Measurements from ENCODE around the gene SLC2A10. TPM values are rescaled to one million over a fixed set of nuclear protein-coding genes. Genes with fewer than 3 reads are reported as not detected.

The SLC2A10 gene
- total RNA-seq, 1 experiment from 2014 or later, result 33.6 TPM

DNA sequence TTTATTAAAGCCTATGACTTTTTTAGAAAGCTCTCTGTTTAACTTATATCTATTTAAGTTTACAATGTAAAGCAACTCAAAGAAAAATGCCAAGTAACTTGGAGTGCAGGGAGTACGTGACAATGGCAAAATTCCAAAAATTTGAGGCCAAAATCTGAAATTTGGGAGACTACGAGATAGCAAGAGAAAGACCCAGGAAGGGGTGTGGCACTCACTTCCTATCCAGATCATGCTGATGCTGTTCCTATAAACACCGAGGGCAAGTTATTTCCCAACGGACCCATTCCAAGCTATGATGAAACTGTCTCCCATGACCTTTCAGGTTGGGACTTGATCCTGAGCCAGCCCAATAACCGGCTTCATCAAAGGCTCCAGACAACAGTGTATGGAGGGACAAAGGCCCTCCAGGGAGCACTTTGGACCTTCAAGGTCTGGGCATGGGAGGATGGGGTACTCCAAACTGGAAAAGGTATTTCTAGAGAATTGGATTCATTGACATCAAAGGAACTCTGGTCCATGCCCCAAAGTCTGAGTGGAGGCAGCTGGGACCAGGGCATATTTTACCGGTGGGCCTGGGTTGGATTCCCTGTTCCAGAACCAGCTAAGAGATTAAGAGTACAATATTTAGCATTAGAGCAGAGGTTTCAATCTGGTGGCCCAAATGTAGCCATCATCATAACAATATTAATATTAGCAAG, 42.5 kb upstream of the SLC2A10 start:
- no peaks in the 10 kb centered on the region for H3K79me2 ChIP-seq (ENCODE audit: low read depth)
- no peaks in the 10 kb centered on the region for H3K27me3 ChIP-seq (ENCODE audit: insufficient read depth, low read depth)
- no peak overlapping the region for H2AFZ ChIP-seq
- no peak overlapping the region for H3K4me2 ChIP-seq
- DNase-seq, result no peak
- H3K36me3 ChIP-seq (ENCODE audit: low read depth), result no peaks in the 10 kb centered on the region
- no TSS peak for BruUV-seq (replicated peaks)
- no peaks in the 10 kb centered on the region for H4K20me1 ChIP-seq (ENCODE audit: insufficient read depth)
- no peaks in the 10 kb centered on the region for H3F3A ChIP-seq (ENCODE audit: insufficient read depth, low read depth)
- no peak overlapping the region for H3K27ac ChIP-seq
- ChIA-PET CTCF (interaction anchor here (0.7 kb wide), 1 partner anchor 20 kb away, joined by 3 read pairs; no protein-coding TSS in a partner anchor), POLR2A (ENCODE audit: unreplicated experiment) (no interaction called here)
- no peaks in the 10 kb centered on the region for H3K9me2 ChIP-seq (ENCODE audit: insufficient read depth)
- TF ChIP-seq EZH2 (IDR thresholded peaks at IDR 0.05; ENCODE audit: low read depth), result no peak
- TF ChIP-seq CTCF (conservative IDR thresholded peaks at IDR 0.05), result no peak
- intact Hi-C loops (cut with micrococcal nuclease; ENCODE audit: unreplicated experiment), result no loop called here
- H3K4me1 ChIP-seq (replicated peaks; ENCODE audit: insufficient read depth), result no peaks in the 10 kb centered on the region
- no peak overlapping the region for H3K4me3 ChIP-seq
- no peaks in the 10 kb centered on the region for H3K9me3 ChIP-seq (ENCODE audit: insufficient read depth, low read depth)

DNA sequence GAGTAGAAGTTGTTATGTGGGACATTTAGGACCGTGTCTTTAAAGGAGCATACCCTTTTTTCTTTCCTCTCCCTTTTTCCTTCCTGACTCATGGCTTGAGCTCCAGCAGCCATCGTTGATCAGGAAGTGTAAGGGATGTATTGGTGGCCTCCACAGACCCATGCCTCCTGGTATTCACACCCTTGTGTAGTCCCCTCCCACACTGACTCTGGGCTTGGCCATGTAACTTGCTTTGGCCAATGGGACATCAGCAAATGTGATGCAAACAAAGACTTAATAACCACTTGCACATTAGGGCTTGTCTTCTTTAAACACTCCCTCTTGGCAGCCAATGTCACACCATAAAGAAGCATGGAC, 39.2 kb upstream of the SLC2A10 start:
- H3K9me3 ChIP-seq (ENCODE audit: insufficient read depth, low read depth), result no peaks in the 10 kb centered on the region
- 0 out of 2 replicates have a peak, but pooled peaks cover 5% of the 10 kb centered on the region for H4K20me1 ChIP-seq (ENCODE audit: insufficient read depth)
- no peak overlapping the region for H3K4me2 ChIP-seq
- TF ChIP-seq CTCF (conservative IDR thresholded peaks at IDR 0.05) (no peak), EZH2 (IDR thresholded peaks at IDR 0.05; ENCODE audit: low read depth) (no peak)
- no peaks in the 10 kb centered on the region for H3K79me2 ChIP-seq (ENCODE audit: low read depth)
- H3K27me3 ChIP-seq (ENCODE audit: insufficient read depth, low read depth), result no peaks in the 10 kb centered on the region
- no peaks in the 10 kb centered on the region for H3K9me2 ChIP-seq (ENCODE audit: insufficient read depth)
- H3K4me3 ChIP-seq, result no peak overlapping the region
- ChIA-PET CTCF (no interaction called here), POLR2A (ENCODE audit: unreplicated experiment) (no interaction called here)
- H2AFZ ChIP-seq, result no peak overlapping the region
- no peaks in the 10 kb centered on the region for H3K36me3 ChIP-seq (ENCODE audit: low read depth)
- DNase-seq, result no peak
- no peaks in the 10 kb centered on the region for H3F3A ChIP-seq (ENCODE audit: insufficient read depth, low read depth)
- intact Hi-C loops (cut with micrococcal nuclease; ENCODE audit: unreplicated experiment), result no loop called here
- H3K4me1 ChIP-seq (replicated peaks; ENCODE audit: insufficient read depth), result no peaks in the 10 kb centered on the region
- BruUV-seq (replicated peaks), result no TSS peak
- H3K27ac ChIP-seq, result no peak overlapping the region

- Histone ChIP-seq H3K4me2 (no peak overlapping the region), H2AFZ (no peak overlapping the region), H3K9me3 (ENCODE audit: insufficient read depth, low read depth) (no peaks in the 10 kb centered on the region), H3K36me3 (ENCODE audit: low read depth) (no peaks in the 10 kb centered on the region), H3K79me2 (ENCODE audit: low read depth) (no peaks in the 10 kb centered on the region), H3K4me3 (no peak overlapping the region), H3K4me1 (replicated peaks; ENCODE audit: insufficient read depth) (no peaks in the 10 kb centered on the region), H3K9me2 (ENCODE audit: insufficient read depth) (no peaks in the 10 kb centered on the region), H3K27me3 (ENCODE audit: insufficient read depth, low read depth) (no peaks in the 10 kb centered on the region), H4K20me1 (ENCODE audit: insufficient read depth) (0 out of 2 replicates have a peak, but pooled peaks cover 5% of the 10 kb centered on the region), H3F3A (ENCODE audit: insufficient read depth, low read depth) (no peaks in the 10 kb centered on the region), H3K27ac (no peak overlapping the region)
- TF ChIP-seq CTCF (conservative IDR thresholded peaks at IDR 0.05) (no peak), EZH2 (IDR thresholded peaks at IDR 0.05; ENCODE audit: low read depth) (no peak)
- no peak for DNase-seq
- ChIA-PET CTCF (no interaction called here), POLR2A (ENCODE audit: unreplicated experiment) (no interaction called here)
- intact Hi-C loops (cut with micrococcal nuclease; ENCODE audit: unreplicated experiment), result no loop called here
- no TSS peak for BruUV-seq (replicated peaks)
These were observed 38.6 kb upstream of the SLC2A10 start for GRCh38 chr20:46670585-46671584.

Measured in PC-9 (cell line).